Osteocyte (in vitro differentiated cells): ENCODE results near the gene BPIFB6. TPM values are rescaled to one million over a fixed set of nuclear protein-coding genes. Genes with fewer than 3 reads are reported as not detected.

Source experiments
- DNase-seq: peaks from one replicate; pipeline ENCODE4 v3.0.0; 2021; ENCODE audit warnings: mixed read lengths; ENCODE audit not compliant: unreplicated experiment; ENCODE audit errors: extremely low spot score
- H3K27ac Mint-ChIP-seq: one replicate; pipeline ENCODE4 v1.8.0; 2021; ENCODE audit warnings: mild to moderate bottlenecking, mixed read lengths; ENCODE audit not compliant: unreplicated experiment
- H3K27me3 Mint-ChIP-seq: one replicate; pipeline ENCODE4 v1.8.0; 2021; ENCODE audit warnings: mixed read lengths; ENCODE audit not compliant: unreplicated experiment
- H3K36me3 Mint-ChIP-seq: one replicate; pipeline ENCODE4 v1.8.0; 2021; ENCODE audit warnings: mixed read lengths; ENCODE audit not compliant: unreplicated experiment
- H3K4me1 Mint-ChIP-seq: one replicate; pipeline ENCODE4 v1.8.0; 2021; ENCODE audit warnings: mixed read lengths; ENCODE audit not compliant: unreplicated experiment
- H3K4me3 Mint-ChIP-seq: one replicate; pipeline ENCODE4 v1.8.0; 2021; ENCODE audit warnings: mild to moderate bottlenecking, moderate library complexity, mixed read lengths; ENCODE audit not compliant: unreplicated experiment
- H3K9me3 Mint-ChIP-seq: one replicate; pipeline ENCODE4 v1.8.0; 2021; ENCODE audit warnings: mixed read lengths; ENCODE audit not compliant: unreplicated experiment
- CTCF ChIP-seq: fragments of 200-600 bp; sonication (generic); IDR thresholded peaks from 2 replicates; pipeline ENCODE4 v1.5.0; 2021; ENCODE audit warnings: antibody characterized with exemption, mild to moderate bottlenecking, moderate library complexity
- total RNA-seq: library from RNA; stranded (reverse); gene quantifications from 2 replicates; pipeline ENCODE4 v1.2.1, GENCODE V29; 2021

Gene BPIFB6
- total RNA-seq, 1 donor from 2014 or later = not detected

GRCh38 chr20:33006776-33007375 is 24.6 kb upstream of the BPIFB6 start:
- Mint-ChIP-seq H3K27ac (no peak overlapping the region), H3K4me1 (no peaks in the 10 kb centered on the region), H3K9me3 (peaks cover 5% of the 10 kb centered on the region), H3K27me3 (peaks cover 2% of the 10 kb centered on the region), H3K4me3 (no peak overlapping the region), H3K36me3 (no peaks in the 10 kb centered on the region)
- DNase-seq = no peak
- no peak for TF ChIP-seq CTCF

DNA sequence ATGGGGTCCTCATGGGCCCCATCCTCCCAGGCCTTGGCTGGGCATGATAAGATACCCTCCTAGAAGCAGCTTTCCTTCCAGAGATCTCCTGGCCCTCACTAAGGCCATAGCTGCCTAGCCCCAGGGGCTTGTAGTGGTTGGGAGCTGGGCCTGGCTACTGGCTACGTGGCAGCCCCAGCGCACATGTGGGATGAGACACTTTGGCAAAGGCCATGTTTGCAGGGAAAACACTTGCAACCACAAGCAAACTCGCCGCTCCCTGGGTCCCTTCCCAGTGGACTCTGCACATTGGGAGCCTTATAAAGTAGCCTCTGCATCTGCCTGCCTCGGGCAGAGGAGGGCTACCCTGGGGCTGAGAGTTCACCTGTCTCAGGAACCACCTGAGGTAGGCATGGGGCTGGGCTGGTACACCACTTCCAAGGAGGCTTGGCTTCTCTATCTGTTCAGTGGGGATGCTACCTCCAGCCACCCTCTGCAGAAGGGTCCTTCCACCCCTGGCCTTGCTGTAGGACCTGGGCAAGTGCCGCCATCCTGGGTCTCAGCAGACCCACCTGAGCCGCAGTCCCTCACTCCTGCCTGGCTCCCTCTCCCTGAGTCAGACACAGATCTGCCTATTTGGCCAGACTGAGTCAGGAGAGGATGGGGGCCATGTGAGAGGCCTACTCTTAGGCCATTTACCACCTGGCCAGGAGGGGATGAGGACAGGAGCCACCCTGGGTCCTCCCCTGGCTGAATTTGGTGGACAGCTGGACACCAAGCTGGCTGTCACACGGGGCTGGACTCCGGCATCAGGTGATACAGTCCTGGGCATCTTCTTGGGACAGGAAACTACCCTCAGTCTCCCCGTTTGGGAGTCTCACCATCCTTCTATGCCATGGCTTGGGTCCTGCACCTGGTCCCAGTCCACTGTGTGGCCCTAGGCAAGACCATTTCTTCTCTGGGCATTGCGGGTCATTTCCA is 23.8 kb upstream of the BPIFB6 start, which contains the start of gene BPIFB2:
Gene BPIFB2, plus strand, starts transcription at position 329 of the 960 bp plus-strand sequence. CDS start 871 bp downstream, outside the sequence.
- H3K27ac Mint-ChIP-seq = no peak within 1 kb of the TSS

DNA sequence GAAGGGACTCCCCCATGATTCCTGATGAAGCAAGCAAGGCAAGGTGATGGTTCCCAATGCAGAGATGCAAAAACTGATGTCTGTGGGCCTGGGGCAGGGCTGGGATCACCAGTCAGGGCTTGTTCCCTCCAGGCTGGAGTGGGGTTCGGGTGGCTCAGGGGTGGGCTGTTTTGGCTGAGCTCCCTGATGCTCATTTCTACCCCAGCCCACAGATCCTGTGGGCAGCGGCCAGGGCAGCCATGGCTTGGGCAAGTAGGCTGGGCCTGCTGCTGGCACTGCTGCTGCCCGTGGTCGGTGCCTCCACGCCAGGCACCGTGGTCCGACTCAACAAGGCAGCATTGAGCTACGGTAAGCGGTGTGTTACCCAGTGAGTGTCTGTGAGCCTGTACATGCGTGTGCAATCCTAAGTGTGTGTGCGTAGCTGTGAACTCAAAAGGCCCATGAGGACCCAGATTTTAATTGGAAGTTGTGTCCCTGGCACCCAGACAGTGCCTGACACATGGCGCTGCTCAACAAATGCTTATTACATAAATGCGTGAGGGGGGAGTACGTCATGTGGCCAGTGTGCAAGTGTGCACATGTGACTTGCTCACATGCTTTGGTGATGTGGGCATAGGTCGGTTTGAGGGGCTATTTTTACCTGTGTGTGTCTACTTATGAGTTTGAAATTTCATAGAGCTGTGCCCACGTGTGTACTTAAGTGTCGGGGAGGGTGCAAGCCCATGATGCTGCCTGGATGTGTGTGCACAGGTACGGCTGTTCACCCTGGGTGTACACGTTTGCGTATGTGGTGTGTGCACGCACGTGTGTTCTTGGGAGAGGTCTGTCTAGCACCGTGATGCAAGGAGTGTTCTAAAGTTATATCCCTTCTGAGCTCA is 22.9 kb upstream of the BPIFB6 start:
- Mint-ChIP-seq H3K27me3 (peaks cover 2% of the 10 kb centered on the region), H3K4me1 (no peaks in the 10 kb centered on the region), H3K4me3 (no peak overlapping the region), H3K36me3 (no peaks in the 10 kb centered on the region), H3K27ac (no peak overlapping the region), H3K9me3 (peaks cover 5% of the 10 kb centered on the region)
- no peak for TF ChIP-seq CTCF
- DNase-seq = no peak

More for the DNA sequence above, 23.8 kb upstream of the BPIFB6 start, which contains the start of gene BPIFB2:
- no peak for DNase-seq
- Mint-ChIP-seq H3K27me3 (peaks cover 2% of the 10 kb centered on the region), H3K4me3 (no peak within 1 kb of the TSS), H3K9me3 (peaks cover 5% of the 10 kb centered on the region), H3K4me1 (no peaks in the 10 kb centered on the region), H3K36me3 (no peaks in the 10 kb centered on the region)
- no peak for TF ChIP-seq CTCF

GRCh38 chr20:33009214-33010132 is 22.0 kb upstream of the BPIFB6 start:
- H3K9me3 Mint-ChIP-seq = peaks cover 5% of the 10 kb centered on the region
- H3K4me1 Mint-ChIP-seq = no peaks in the 10 kb centered on the region
- no peak for TF ChIP-seq CTCF
- H3K27ac Mint-ChIP-seq = no peak overlapping the region
- H3K36me3 Mint-ChIP-seq = no peaks in the 10 kb centered on the region
- peaks cover 2% of the 10 kb centered on the region for H3K27me3 Mint-ChIP-seq
- DNase-seq = no peak
- H3K4me3 Mint-ChIP-seq = no peak overlapping the region
